HG02973 (cell line): Measurements from ENCODE around the gene ZIC1.

ENCODE experiments used
- ATAC-seq: cut with Tn5 transposase; IDR thresholded peaks from one replicate; pipeline ENCODE4 v1.9.1; 2021; ENCODE audit warnings: moderate library complexity; ENCODE audit not compliant: unreplicated experiment

ZIC1 gene

GRCh38 chr3:147379651-147380050 is 29.5 kb upstream of the ZIC1 start:
- ATAC-seq: no peak

GRCh38 chr3:147380387-147380951 is 28.7 kb upstream of the ZIC1 start:
- no peak for ATAC-seq

- ATAC-seq: no peak
Measured at GRCh38 chr3:147380977-147381376, 28.2 kb upstream of the ZIC1 start.

- no peak for ATAC-seq
Measured at GRCh38 chr3:147381596-147381995, 27.6 kb upstream of the ZIC1 start.

- ATAC-seq: no peak
Measured at GRCh38 chr3:147383617-147384016, 25.5 kb upstream of the ZIC1 start.

- ATAC-seq: no peak
Measured at GRCh38 chr3:147384210-147385058, 24.7 kb upstream of the ZIC1 start.

- no peak for ATAC-seq
Measured at GRCh38 chr3:147385059-147386012, 23.8 kb upstream of the ZIC1 start.

- no peak for ATAC-seq
Measured at GRCh38 chr3:147387291-147387884, 21.8 kb upstream of the ZIC1 start.

GRCh38 chr3:147387885-147388699 is 21.1 kb upstream of the ZIC1 start:
- ATAC-seq: no peak

- ATAC-seq: no peak
Measured at GRCh38 chr3:147388700-147389580, 20.2 kb upstream of the ZIC1 start.

- ATAC-seq: no peak
Measured at GRCh38 chr3:147389717-147390116, 19.4 kb upstream of the ZIC1 start.

GRCh38 chr3:147390589-147391569 is 18.3 kb upstream of the ZIC1 start:
- ATAC-seq: no peak

- no peak for ATAC-seq
Measured at GRCh38 chr3:147391781-147392624, 17.2 kb upstream of the ZIC1 start.

GRCh38 chr3:147392625-147392946 is 16.6 kb upstream of the ZIC1 start:
- no peak for ATAC-seq

GRCh38 chr3:147393261-147393942 is 15.8 kb upstream of the ZIC1 start:
- no peak for ATAC-seq

- ATAC-seq: no peak
Measured at GRCh38 chr3:147393943-147394883, 15.0 kb upstream of the ZIC1 start.
